ENCODE results near the gene C19orf38. TPM values are rescaled to one million over a fixed set of nuclear protein-coding genes. Genes with fewer than 3 reads are reported as not detected.
"Not testable (repeated sequence)": the region's sequence is repeated elsewhere in the genome, so short reads cannot be mapped to it uniquely, and the experiment has no call there.

The C19orf38 gene
- polyA plus RNA-seq, 1 experiment, result 0.45 TPM

DNA sequence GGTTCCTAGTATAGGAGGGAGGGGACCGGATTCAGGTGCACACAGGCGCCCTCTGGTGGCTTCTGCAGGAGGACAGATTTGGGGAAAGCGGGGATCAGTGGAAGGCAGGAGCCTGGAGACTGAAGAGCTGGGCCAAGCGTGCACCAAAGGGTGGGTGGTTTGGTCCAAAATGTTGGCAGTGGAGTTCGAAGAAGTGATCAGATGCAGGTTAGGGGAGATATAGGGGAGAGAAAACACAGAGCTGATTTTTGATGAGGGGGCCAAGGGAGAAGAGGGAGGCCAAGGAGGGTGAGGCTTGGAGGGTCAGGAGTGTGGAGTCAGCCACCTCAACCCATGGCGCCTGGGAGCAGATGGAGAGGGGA is 16.3 kb downstream of the C19orf38 start:
- H3K27ac ChIP-seq (ENCODE audit: low read depth, low read length), result no peak overlapping the region
- H3K4me3 ChIP-seq (ENCODE audit: low read depth, low read length), result no peak overlapping the region
- H3K9me3 ChIP-seq (ENCODE audit: control insufficient read depth, insufficient read depth, low read length), result no peaks in the 10 kb centered on the region
- TF ChIP-seq, protein P1, sequence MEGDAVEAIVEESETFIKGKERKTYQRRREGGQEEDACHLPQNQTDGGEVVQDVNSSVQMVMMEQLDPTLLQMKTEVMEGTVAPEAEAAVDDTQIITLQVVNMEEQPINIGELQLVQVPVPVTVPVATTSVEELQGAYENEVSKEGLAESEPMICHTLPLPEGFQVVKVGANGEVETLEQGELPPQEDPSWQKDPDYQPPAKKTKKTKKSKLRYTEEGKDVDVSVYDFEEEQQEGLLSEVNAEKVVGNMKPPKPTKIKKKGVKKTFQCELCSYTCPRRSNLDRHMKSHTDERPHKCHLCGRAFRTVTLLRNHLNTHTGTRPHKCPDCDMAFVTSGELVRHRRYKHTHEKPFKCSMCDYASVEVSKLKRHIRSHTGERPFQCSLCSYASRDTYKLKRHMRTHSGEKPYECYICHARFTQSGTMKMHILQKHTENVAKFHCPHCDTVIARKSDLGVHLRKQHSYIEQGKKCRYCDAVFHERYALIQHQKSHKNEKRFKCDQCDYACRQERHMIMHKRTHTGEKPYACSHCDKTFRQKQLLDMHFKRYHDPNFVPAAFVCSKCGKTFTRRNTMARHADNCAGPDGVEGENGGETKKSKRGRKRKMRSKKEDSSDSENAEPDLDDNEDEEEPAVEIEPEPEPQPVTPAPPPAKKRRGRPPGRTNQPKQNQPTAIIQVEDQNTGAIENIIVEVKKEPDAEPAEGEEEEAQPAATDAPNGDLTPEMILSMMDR (IDR thresholded peaks at IDR 0.05; ENCODE audit: low read depth, low read length), result peak; percentile 91
- DNase-seq (ENCODE audit: low read depth, low spot score), result peak; percentile 47
- POLR2A ChIA-PET, result interaction anchor here (0.5 to 1.5 kb wide), 4 partner anchors 29 to 426 kb away, joined by 4 to 12 read pairs (median 6); partner anchors contain the start of gene TMED1
- CTCF ChIA-PET, result interaction anchor here (0.5 to 5.6 kb wide), 33 partner anchors 9 to 588 kb away, joined by 3 to 116 read pairs (median 4); partner anchors contain the start of genes C19orf38, DNM2, QTRT1 and TMED1
- H3K27me3 ChIP-seq (ENCODE audit: control insufficient read depth, insufficient read depth, low read length), result no peaks in the 10 kb centered on the region

DNA sequence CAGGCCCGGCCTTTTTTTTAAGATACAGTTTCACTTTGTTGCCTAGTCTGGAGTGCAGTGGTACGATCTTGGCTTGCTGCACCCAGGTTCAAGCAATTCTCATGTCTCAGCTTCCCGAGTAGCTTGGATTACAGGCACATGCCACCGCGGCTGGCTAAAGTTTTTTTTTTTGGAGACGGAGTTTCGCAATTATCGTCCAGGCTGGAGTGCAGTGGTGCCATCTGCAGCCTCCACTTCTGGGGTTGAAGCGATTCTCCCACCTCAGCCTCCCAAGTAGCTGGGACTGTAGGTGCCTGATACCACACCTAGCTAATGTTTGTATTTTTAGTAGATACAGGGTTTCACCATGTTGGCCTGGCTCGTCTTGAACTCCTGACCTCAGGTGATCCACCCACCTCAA is 18.3 kb downstream of the C19orf38 start:
- TF ChIP-seq, protein P1 (IDR thresholded peaks at IDR 0.05; ENCODE audit: low read depth, low read length), result no peak
- no peaks in the 10 kb centered on the region for H3K27me3 ChIP-seq (ENCODE audit: control insufficient read depth, insufficient read depth, low read length)
- H3K27ac ChIP-seq (ENCODE audit: low read depth, low read length), result no peak overlapping the region
- ChIA-PET CTCF (interaction anchor here (0.7 to 5.6 kb wide), 4 partner anchors 14 to 148 kb away, joined by 3 to 116 read pairs (median 76); partner anchors contain the start of genes C19orf38, DNM2 and TMED1), POLR2A (no interaction called here)
- DNase-seq (ENCODE audit: low read depth, low spot score), result no peak
- H3K4me3 ChIP-seq (ENCODE audit: low read depth, low read length), result no peak overlapping the region
- H3K9me3 ChIP-seq (ENCODE audit: control insufficient read depth, insufficient read depth, low read length), result no peaks in the 10 kb centered on the region

DNA sequence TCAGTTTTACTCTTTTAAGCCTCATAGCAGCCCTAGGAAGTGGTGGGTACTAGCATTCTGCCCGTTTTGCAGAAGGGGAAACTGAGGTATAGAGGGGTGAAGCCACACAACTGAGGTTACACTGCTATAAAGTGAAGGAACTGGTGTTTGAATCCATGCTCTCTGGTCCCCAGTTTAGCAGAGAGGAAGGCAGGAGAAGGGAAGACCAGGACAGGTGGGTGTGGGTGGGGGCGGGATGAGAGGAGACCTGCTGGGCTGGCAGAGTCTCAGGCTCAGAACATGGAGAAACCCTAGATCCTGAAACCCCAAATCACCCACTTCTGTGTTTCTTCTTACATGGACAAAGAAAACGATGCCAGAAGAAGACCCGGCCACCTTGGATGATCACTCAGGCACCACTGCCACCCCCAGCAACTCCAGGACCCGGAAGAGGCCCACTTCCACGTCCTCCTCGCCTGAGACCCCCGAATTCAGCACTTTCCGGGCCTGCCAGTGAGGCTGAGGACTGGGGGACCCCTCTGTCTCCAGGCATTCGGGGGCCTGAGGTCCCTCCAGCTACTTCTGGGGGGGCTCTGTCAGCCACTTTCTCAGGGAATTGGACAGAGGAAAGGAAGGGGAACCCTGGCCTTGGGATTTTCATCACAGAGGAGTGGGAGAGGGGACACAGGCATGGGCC is 20.8 kb downstream of the C19orf38 start:
- H3K27me3 ChIP-seq (ENCODE audit: control insufficient read depth, insufficient read depth, low read length), result no peaks in the 10 kb centered on the region
- no peak overlapping the region for H3K4me3 ChIP-seq (ENCODE audit: low read depth, low read length)
- POLR2A ChIA-PET, result no interaction called here
- DNase-seq (ENCODE audit: low read depth, low spot score), result no peak
- no peaks in the 10 kb centered on the region for H3K9me3 ChIP-seq (ENCODE audit: control insufficient read depth, insufficient read depth, low read length)
- CTCF ChIA-PET, result interaction anchor here (1.1 to 1.2 kb wide), 2 partner anchors 10 to 152 kb away, joined by 3 to 4 read pairs; partner anchors contain the start of gene DNM2
- H3K27ac ChIP-seq (ENCODE audit: low read depth, low read length), result no peak overlapping the region
- TF ChIP-seq, protein P1 (IDR thresholded peaks at IDR 0.05; ENCODE audit: low read depth, low read length), result no peak

DNA sequence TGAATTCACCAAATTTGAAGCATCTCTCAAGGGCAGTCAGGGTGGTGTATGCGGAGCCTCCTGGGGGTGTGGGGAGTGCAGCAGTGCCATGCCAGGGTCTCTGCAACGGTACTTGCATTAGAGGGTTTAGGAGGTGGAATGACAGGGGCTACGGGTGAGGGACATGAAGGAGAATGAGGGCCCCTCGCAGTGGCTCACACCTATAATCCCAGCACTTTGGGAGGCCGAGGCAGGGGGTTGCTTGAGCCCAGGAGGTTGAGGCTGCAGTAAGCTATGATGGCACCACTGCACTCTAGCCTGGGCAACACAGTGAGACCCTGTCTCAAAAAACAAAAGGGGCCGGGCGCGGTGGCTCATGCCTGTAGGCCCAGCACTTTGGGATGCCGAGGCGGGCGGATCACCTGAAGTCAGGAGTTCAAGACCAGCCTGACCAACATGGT is 21.7 kb downstream of the C19orf38 start:
- ChIA-PET POLR2A (interaction anchor here (1.4 kb wide), 1 partner anchor 34 kb away, joined by 5 read pairs; the partner anchor contains the start of gene TMED1), CTCF (interaction anchor here (1.6 kb wide), 1 partner anchor 12 kb away, joined by 15 read pairs; no protein-coding TSS in a partner anchor)
- not testable (repeated sequence) for H3K4me3 ChIP-seq (ENCODE audit: low read depth, low read length); H3K9me3 ChIP-seq (ENCODE audit: control insufficient read depth, insufficient read depth, low read length); H3K27ac ChIP-seq (ENCODE audit: low read depth, low read length); DNase-seq (ENCODE audit: low read depth, low spot score); H3K27me3 ChIP-seq (ENCODE audit: control insufficient read depth, insufficient read depth, low read length)

DNA sequence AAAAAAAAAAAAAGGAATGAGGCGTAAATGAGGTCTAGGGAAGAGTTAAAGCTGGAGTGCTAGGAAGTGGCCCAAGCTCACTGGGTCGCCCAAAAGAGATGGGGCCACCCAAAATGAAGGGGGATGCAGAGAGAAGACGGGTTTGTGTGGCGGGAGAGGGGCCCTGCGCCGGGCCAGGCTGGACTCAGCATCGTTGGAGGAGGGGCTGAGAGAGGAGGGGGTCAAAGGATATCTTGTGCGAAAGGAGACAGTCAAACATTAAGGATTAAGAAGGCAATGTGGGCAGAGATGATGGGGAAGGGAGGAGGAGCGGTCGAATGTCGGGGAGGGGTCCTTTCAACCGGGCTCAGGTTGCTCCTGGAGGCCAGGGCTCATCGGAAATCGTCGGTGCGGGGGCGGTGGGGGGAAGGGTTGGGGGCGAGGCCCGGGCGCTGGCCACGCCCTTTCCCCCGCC is 22.3 kb downstream of the C19orf38 start:
- DNase-seq (ENCODE audit: low read depth, low spot score), result no peak
- Histone ChIP-seq H3K27ac (ENCODE audit: low read depth, low read length) (peak overlapping the region; percentile 61), H3K9me3 (ENCODE audit: control insufficient read depth, insufficient read depth, low read length) (no peaks in the 10 kb centered on the region), H3K27me3 (ENCODE audit: control insufficient read depth, insufficient read depth, low read length) (no peaks in the 10 kb centered on the region), H3K4me3 (ENCODE audit: low read depth, low read length) (peak overlapping the region; percentile 52)
- CTCF ChIA-PET, result interaction anchor here (0.5 to 2.9 kb wide), 27 partner anchors 10 to 259 kb away, joined by 3 to 23 read pairs (median 4); partner anchors contain the start of genes DNM2 and TMED1
- POLR2A ChIA-PET, result interaction anchor here (0.6 to 1.4 kb wide), 3 partner anchors 21 to 35 kb away, joined by 3 to 5 read pairs (median 4); partner anchors contain the start of gene TMED1
- TF ChIP-seq, protein P1 (IDR thresholded peaks at IDR 0.05; ENCODE audit: low read depth, low read length), result no peak
